PC-9 (cell line): Measurements from ENCODE around the gene SYNGR1. TPM values are rescaled to one million over a fixed set of nuclear protein-coding genes. Genes with fewer than 3 reads are reported as not detected.
A peak's percentile ranks its signal among the peaks of the same experiment; 100 is the strongest.

Experiments used
- BruUV-seq: library from RNA; stranded (reverse); fragments of 400-500 nt; replicated peaks from 2 replicates; lab custom pipeline; 2021; lab: Mats Ljungman, UMichigan
- CTCF ChIA-PET: fragments of 300-600 bp; sonication (Branson Sonifier 250); formaldehyde crosslinking; loops from one replicate; lab custom pipeline; 2022; ENCODE audit warnings: antibody characterized with exemption; lab: Charles Lee
- POLR2A ChIA-PET: fragments of 300-600 bp; sonication (Branson Sonifier 250); formaldehyde crosslinking; loops from one replicate; lab custom pipeline; 2022; ENCODE audit warnings: antibody characterized with exemption; ENCODE audit not compliant: unreplicated experiment; lab: Charles Lee
- DNase-seq, 2 experiments: peaks; one replicate each; pipeline versions ENCODE4 v3.0.0 to v3.0.0-alpha.2; 2015 to 2022; ENCODE audit warnings: mixed read lengths in 1 of 2
- H2AFZ ChIP-seq: fragments of 200-600 bp; sonication (generic); 2 replicates; pipeline ENCODE4 v1.8.1; 2017; ENCODE audit warnings: antibody characterized with exemption
- H3F3A ChIP-seq: fragments of 200-600 bp; sonication (generic); 2 replicates; pipeline ENCODE4 v1.8.1; 2017; ENCODE audit warnings: antibody characterized with exemption, mild to moderate bottlenecking, low read depth; ENCODE audit not compliant: insufficient read depth
- H3K27ac ChIP-seq: fragments of 200-600 bp; sonication (generic); 2 replicates; pipeline ENCODE4 v1.6.1; 2016; ENCODE audit warnings: mixed run types
- H3K27me3 ChIP-seq: fragments of 200-600 bp; sonication (generic); 2 replicates; pipeline ENCODE4 v1.6.1; 2016; ENCODE audit warnings: low read depth, mixed run types; ENCODE audit not compliant: insufficient read depth
- H3K36me3 ChIP-seq: fragments of 200-600 bp; sonication (generic); 2 replicates; pipeline ENCODE4 v1.6.1; 2016; ENCODE audit warnings: low read depth, mixed run types
- H3K4me1 ChIP-seq: fragments of 200-600 bp; sonication (generic); replicated peaks from 2 replicates; pipeline ENCODE4 v1.6.1; 2016; ENCODE audit warnings: mixed run types; ENCODE audit not compliant: insufficient read depth
- H3K4me2 ChIP-seq: fragments of 200-600 bp; sonication (generic); 2 replicates; pipeline ENCODE4 v1.6.1; 2017; ENCODE audit warnings: mixed run types
- H3K4me3 ChIP-seq: fragments of 200-600 bp; sonication (generic); 2 replicates; pipeline ENCODE4 v1.6.1; 2016; ENCODE audit warnings: mixed run types
- H3K79me2 ChIP-seq: fragments of 200-600 bp; sonication (generic); 2 replicates; pipeline ENCODE4 v1.6.1; 2017; ENCODE audit warnings: low read depth, mixed run types
- H3K9me2 ChIP-seq: fragments of 200-600 bp; sonication (generic); 2 replicates; pipeline ENCODE4 v1.8.1; 2017; ENCODE audit warnings: mild to moderate bottlenecking; ENCODE audit not compliant: insufficient read depth
- H3K9me3 ChIP-seq: fragments of 200-600 bp; sonication (generic); 2 replicates; pipeline ENCODE4 v1.8.1; 2016; ENCODE audit warnings: low read depth; ENCODE audit not compliant: insufficient read depth
- H4K20me1 ChIP-seq: fragments of 200-600 bp; sonication (generic); 2 replicates; pipeline ENCODE4 v1.8.1; 2017; ENCODE audit not compliant: insufficient read depth
- EZH2 ChIP-seq: fragments of 200-600 bp; sonication (generic); IDR thresholded peaks from 2 replicates; pipeline ENCODE4 v1.8.0; 2017; ENCODE audit warnings: antibody characterized with exemption, low read depth
- intact Hi-C: fragments of 100-400 bp; cut with micrococcal nuclease; formaldehyde crosslinking; loops from one replicate; pipeline ENCODE4 v1.10.0; 2022; ENCODE audit not compliant: unreplicated experiment
- total RNA-seq: library from RNA; stranded (reverse); gene quantifications from 2 replicates; pipeline ENCODE4 v1.2.3, GENCODE V29; 2021
- TF ChIP-seq, protein P1 (sequence below): fragments of 200-600 bp; sonication (generic); conservative IDR thresholded peaks from 2 replicates; pipeline ENCODE4 v1.6.1; 2017; ENCODE audit warnings: mixed run types, antibody characterized with exemption, mild to moderate bottlenecking, moderate library complexity

Gene SYNGR1
- total RNA-seq, 1 experiment from 2014 or later, result 12.0 TPM

DNA sequence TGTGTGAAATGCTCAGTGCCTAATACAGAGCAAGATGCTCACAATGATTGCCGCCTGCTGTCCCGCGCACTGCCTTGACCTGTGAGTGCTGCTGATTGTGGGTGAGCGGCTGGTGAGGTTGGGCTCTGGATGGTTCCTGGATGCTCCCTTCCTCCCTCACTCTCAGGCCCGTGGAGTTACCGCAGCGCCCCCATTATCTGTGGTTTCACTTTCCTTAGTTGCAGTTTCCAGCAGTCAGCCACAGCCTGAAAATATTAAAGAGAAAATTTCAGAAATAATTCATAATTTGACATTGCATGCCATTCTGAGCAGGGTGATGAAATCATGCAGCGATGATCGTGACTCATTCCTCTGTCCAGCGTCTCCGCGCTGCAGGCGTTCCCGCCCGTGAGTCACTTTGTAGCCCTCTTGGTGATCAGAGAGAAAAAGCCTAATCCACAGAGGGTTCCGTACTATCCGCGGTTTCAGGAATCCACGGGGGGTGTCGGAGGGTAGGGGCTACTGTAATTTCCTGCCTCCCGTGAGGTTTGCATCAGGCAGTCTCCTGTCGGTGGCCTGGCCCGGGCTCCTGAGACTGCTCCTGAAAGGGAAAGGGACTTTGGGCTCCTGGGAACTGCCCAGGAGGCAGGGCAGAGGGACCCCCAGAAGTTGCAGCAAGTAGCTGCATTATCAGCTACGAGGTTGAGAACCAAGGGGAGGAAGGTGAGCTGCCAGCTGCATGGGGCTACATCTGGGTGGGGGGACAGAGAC, 41.0 kb upstream of the SYNGR1 start:
- H4K20me1 ChIP-seq, result peaks cover 25% of the 10 kb centered on the region

DNA sequence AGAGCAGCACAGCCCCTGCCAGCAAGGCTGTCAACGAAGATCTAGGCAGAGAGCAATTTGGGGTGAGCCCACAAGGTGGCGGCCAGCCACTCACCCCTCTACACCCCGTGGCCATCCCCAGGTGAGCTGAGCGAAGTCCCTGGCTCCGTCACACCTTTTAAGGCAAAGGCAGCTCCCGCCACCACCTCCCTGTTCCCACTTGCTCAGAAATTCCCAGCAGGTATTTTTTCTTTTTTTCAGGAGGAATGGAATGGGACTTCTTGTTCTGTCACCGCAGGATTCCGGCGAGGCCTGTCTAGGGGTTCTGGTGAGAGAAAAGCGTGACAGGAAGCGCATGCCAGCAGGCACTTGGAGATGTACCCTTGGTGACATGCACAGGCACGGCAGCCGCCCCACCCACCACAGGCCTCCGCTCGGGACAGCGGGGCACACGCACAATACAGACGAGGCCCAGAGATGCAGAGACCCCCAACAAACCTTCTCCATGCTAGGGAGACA, 40.4 kb upstream of the SYNGR1 start:
- Histone ChIP-seq H3K27ac (peak overlapping the region; percentile 85), H3K36me3 (peaks cover 28% of the 10 kb centered on the region), H3K4me1 (peaks cover 48% of the 10 kb centered on the region), H3F3A (peaks cover 82% of the 10 kb centered on the region), H4K20me1 (peaks cover 31% of the 10 kb centered on the region), H2AFZ (no peak overlapping the region), H3K9me3 (no peaks in the 10 kb centered on the region), H3K27me3 (no peaks in the 10 kb centered on the region), H3K79me2 (peaks cover 13% of the 10 kb centered on the region), H3K4me2 (peak overlapping the region; percentile 74), H3K9me2 (no peaks in the 10 kb centered on the region), H3K4me3 (peak overlapping the region; percentile 33; the same call in 1 of the 2 replicates)
- peak in 1 of 2 experiments; percentile 49 for DNase-seq
- TF ChIP-seq, protein P1, sequence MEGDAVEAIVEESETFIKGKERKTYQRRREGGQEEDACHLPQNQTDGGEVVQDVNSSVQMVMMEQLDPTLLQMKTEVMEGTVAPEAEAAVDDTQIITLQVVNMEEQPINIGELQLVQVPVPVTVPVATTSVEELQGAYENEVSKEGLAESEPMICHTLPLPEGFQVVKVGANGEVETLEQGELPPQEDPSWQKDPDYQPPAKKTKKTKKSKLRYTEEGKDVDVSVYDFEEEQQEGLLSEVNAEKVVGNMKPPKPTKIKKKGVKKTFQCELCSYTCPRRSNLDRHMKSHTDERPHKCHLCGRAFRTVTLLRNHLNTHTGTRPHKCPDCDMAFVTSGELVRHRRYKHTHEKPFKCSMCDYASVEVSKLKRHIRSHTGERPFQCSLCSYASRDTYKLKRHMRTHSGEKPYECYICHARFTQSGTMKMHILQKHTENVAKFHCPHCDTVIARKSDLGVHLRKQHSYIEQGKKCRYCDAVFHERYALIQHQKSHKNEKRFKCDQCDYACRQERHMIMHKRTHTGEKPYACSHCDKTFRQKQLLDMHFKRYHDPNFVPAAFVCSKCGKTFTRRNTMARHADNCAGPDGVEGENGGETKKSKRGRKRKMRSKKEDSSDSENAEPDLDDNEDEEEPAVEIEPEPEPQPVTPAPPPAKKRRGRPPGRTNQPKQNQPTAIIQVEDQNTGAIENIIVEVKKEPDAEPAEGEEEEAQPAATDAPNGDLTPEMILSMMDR, result peak; percentile 47; the same call in 1 of the 2 replicates
- TF ChIP-seq EZH2, result no peak
- intact Hi-C loops, result loop anchor here (1.0 kb wide), 1 partner anchor 68 kb away; no protein-coding TSS in a partner anchor
- ChIA-PET CTCF (interaction anchor here (0.6 to 0.7 kb wide), 2 partner anchors 11 to 219 kb away, joined by 5 read pairs; no protein-coding TSS in a partner anchor), POLR2A (interaction anchor here (0.6 kb wide), 1 partner anchor 602 kb away, joined by 4 read pairs; no protein-coding TSS in a partner anchor)
- no TSS peak for BruUV-seq

More for the DNA sequence above, 41.0 kb upstream of the SYNGR1 start:
- Histone ChIP-seq H3K79me2 (peaks cover 7% of the 10 kb centered on the region), H3K27ac (peak overlapping the region; percentile 85), H3K4me2 (peak overlapping the region; percentile 74), H3K9me3 (no peaks in the 10 kb centered on the region), H3K4me3 (peak overlapping the region; percentile 33; the same call in 1 of the 2 replicates), H3K36me3 (peaks cover 21% of the 10 kb centered on the region), H3K9me2 (no peaks in the 10 kb centered on the region), H2AFZ (no peak overlapping the region), H3F3A (peaks cover 81% of the 10 kb centered on the region), H3K27me3 (no peaks in the 10 kb centered on the region), H3K4me1 (peaks cover 48% of the 10 kb centered on the region)
- POLR2A ChIA-PET, result interaction anchor here (0.6 kb wide), 1 partner anchor 601 kb away, joined by 4 read pairs; no protein-coding TSS in a partner anchor
- TF ChIP-seq EZH2, result no peak
- TF ChIP-seq, protein P1, result peak; percentile 24
- no TSS peak for BruUV-seq
- DNase-seq, result peak; percentile 82 to 92
- CTCF ChIA-PET, result interaction anchor here (0.6 kb wide), 1 partner anchor 11 kb away, joined by 5 read pairs; no protein-coding TSS in a partner anchor
- intact Hi-C loops, result loop anchor here (1.0 kb wide), 1 partner anchor 67 kb away; no protein-coding TSS in a partner anchor
